Measurements from ENCODE around the gene ZNF93.
"Not testable (repeated sequence)": the region's sequence is repeated elsewhere in the genome, so short reads cannot be mapped to it uniquely, and the experiment has no call there.

ZNF93 gene
- total RNA-seq = 10.8 to 15.4 reads per million in 2 donors

GRCh38 chr19:19900729-19901444, at the start of gene ZNF93:
TSS of gene ZNF93 (plus strand) at chr19:19900946. CDS start at chr19:19901089, 143 bp downstream.
- DNase-seq = peak; percentile 25

- DNase-seq = not testable (repeated sequence)
These were observed 49.0 kb upstream of the ZNF93 start for GRCh38 chr19:19851740-19852139.

GRCh38 chr19:19858751-19859150, 42.0 kb upstream of the ZNF93 start:
- DNase-seq = no peak

- DNase-seq = no peak
These were observed 39.9 kb upstream of the ZNF93 start for GRCh38 chr19:19860756-19861390.

GRCh38 chr19:19865750-19866610, 34.8 kb upstream of the ZNF93 start, which contains the start of gene ZNF253:
TSS of gene ZNF253 (plus strand) at chr19:19865882. CDS start at chr19:19865997, 115 bp downstream.
- DNase-seq = peak; percentile 66

GRCh38 chr19:19866611-19867248, 34.0 kb upstream of the ZNF93 start:
- DNase-seq = no peak

GRCh38 chr19:19870086-19870485, 30.7 kb upstream of the ZNF93 start:
- not testable (repeated sequence) for DNase-seq

GRCh38 chr19:19871932-19872331, 28.8 kb upstream of the ZNF93 start:
- no peak for DNase-seq

GRCh38 chr19:19873381-19873780, 27.4 kb upstream of the ZNF93 start:
- DNase-seq = no peak

GRCh38 chr19:19877724-19878123, 23.0 kb upstream of the ZNF93 start:
- no peak for DNase-seq

- DNase-seq = no peak
These were observed 16.2 kb upstream of the ZNF93 start for GRCh38 chr19:19884583-19884982.

GRCh38 chr19:19892055-19892941, 8.4 kb upstream of the ZNF93 start:
- DNase-seq = not testable (repeated sequence)

- DNase-seq = no peak
These were observed 512 bp upstream of the ZNF93 start for GRCh38 chr19:19900139-19900728.

GRCh38 chr19:19907551-19907950, 6.8 kb downstream of the ZNF93 start:
- not testable (repeated sequence) for DNase-seq

- no peak for DNase-seq
These were observed 8.9 kb downstream of the ZNF93 start for GRCh38 chr19:19909654-19910053.

GRCh38 chr19:19911150-19911549, 10.4 kb downstream of the ZNF93 start:
- DNase-seq = no peak

- no peak for DNase-seq
These were observed 13.8 kb downstream of the ZNF93 start for GRCh38 chr19:19914596-19914995.

GRCh38 chr19:19930417-19930816, 29.7 kb downstream of the ZNF93 start:
- DNase-seq = not testable (repeated sequence)

GRCh38 chr19:19933432-19934314, 32.9 kb downstream of the ZNF93 start:
- not testable (repeated sequence) for DNase-seq

- no peak for DNase-seq
These were observed 36.7 kb downstream of the ZNF93 start for GRCh38 chr19:19937403-19937802.

Measured in activated gamma-delta T cell (primary cell).